Endothelial cell of umbilical vein (primary cell): ENCODE measurements around the gene MSI1. TPM values are rescaled to one million over a fixed set of nuclear protein-coding genes. Genes with fewer than 3 reads are reported as not detected.

Experiments used
- BruUV-seq: library from RNA; stranded (reverse); fragments of 400-500 nt; replicated peaks from 2 replicates; lab custom pipeline; 2021; lab: Mats Ljungman, UMichigan
- CTCF ChIA-PET: fragments of 300-600, 350-600 bp; sonication (Branson Sonifier 250); formaldehyde crosslinking; loops from one replicate; lab custom pipeline; 2021; ENCODE audit warnings: antibody characterized with exemption, inconsistent platforms; lab: Charles Lee
- POLR2A ChIA-PET: fragments of 300-600, 350-600 bp; sonication (Branson Sonifier 250); formaldehyde crosslinking; loops from one replicate; lab custom pipeline; 2021; ENCODE audit warnings: antibody characterized with exemption, inconsistent platforms; lab: Charles Lee
- DNase-seq: peaks from one replicate; pipeline ENCODE4 v3.0.0-alpha.2; 2011; ENCODE audit warnings: low read depth, low spot score
- FAIRE-seq: peaks from 2 replicates; lab custom pipeline; 2011; peaks lifted over from hg19 to GRCh38; lab: Jason Lieb, UNC
- H2AFZ ChIP-seq: 2 replicates; pipeline ENCODE4 v1.6.0; 2012; ENCODE audit warnings: low read depth, low read length, control low read depth, inconsistent platforms
- H3K27ac ChIP-seq: 2 replicates; pipeline ENCODE4 v1.5.1; 2011; ENCODE audit warnings: low read depth, mild to moderate bottlenecking, control low read depth, low read length, moderate library complexity; ENCODE audit not compliant: insufficient read depth
- H3K27me3 ChIP-seq, 2 experiments: 2 replicates each; pipeline versions ENCODE4 v1.6.0 to v1.6.1; 2011; ENCODE audit warnings: low read length in 2 of 2, mixed read lengths in 1 of 2; ENCODE audit not compliant: control insufficient read depth in 2 of 2, insufficient read depth in 2 of 2
- H3K36me3 ChIP-seq, 2 experiments: 2 replicates in 1 of 2; 3 replicates in 1 of 2; pipeline ENCODE4 v1.5.1; 2011; ENCODE audit warnings: low read length in 2 of 2, mild to moderate bottlenecking in 1 of 2, moderate library complexity in 1 of 2; ENCODE audit not compliant: control insufficient read depth in 2 of 2, insufficient read depth in 2 of 2; ENCODE audit errors: extremely low read depth in 1 of 2
- H3K4me1 ChIP-seq: 3 replicates; pipeline ENCODE4 v1.5.1; 2011; ENCODE audit warnings: mild to moderate bottlenecking, low read length; ENCODE audit not compliant: control insufficient read depth, insufficient read depth; ENCODE audit errors: extremely low read depth
- H3K4me2 ChIP-seq: 2 replicates; pipeline ENCODE4 v1.6.1; 2011; ENCODE audit warnings: low read length, control low read depth, mixed read lengths; ENCODE audit not compliant: insufficient read depth
- H3K4me3 ChIP-seq, 3 experiments: fragments of 200-600 bp in 1 of 3; sonication (generic), shearing (Covaris generic) in 1 of 3; replicated peaks in 1 of 3; 2 replicates each; pipeline ENCODE4 v1.5.1; 2011 to 2016; ENCODE audit warnings: control low read depth in 3 of 3, low read length in 3 of 3, mild to moderate bottlenecking in 2 of 3, inconsistent platforms in 1 of 3, low read depth in 1 of 3, moderate library complexity in 1 of 3; ENCODE audit not compliant: insufficient read depth in 1 of 3
- H3K79me2 ChIP-seq: 2 replicates; pipeline ENCODE4 v1.6.0; 2012; ENCODE audit warnings: low read length, inconsistent platforms; ENCODE audit not compliant: control insufficient read depth, insufficient read depth
- H3K9ac ChIP-seq: replicated peaks from 2 replicates; pipeline ENCODE3; 2011; ENCODE audit warnings: low read length, control low read depth; ENCODE audit not compliant: insufficient read depth; ENCODE audit errors: extremely low read depth
- H3K9me1 ChIP-seq: replicated peaks from 3 replicates; pipeline ENCODE4 v1.6.0; 2011; ENCODE audit warnings: mild to moderate bottlenecking, low read length; ENCODE audit not compliant: control insufficient read depth, insufficient read depth; ENCODE audit errors: extremely low read depth
- H3K9me3 ChIP-seq: replicated peaks from 2 replicates; pipeline ENCODE4 v1.5.1; 2012; ENCODE audit warnings: low read length, inconsistent platforms; ENCODE audit not compliant: control insufficient read depth, insufficient read depth
- H4K20me1 ChIP-seq: replicated peaks from 2 replicates; pipeline ENCODE3; 2011; ENCODE audit warnings: mild to moderate bottlenecking, low read length; ENCODE audit not compliant: control insufficient read depth, insufficient read depth; ENCODE audit errors: extremely low read depth
- CTCF ChIP-seq, 2 donors: IDR thresholded peaks; 1 replicate in 1 of 2; 2 replicates in 1 of 2; pipeline ENCODE4 v1.5.1; 2011; ENCODE audit warnings: low read length in 2 of 2, mild to moderate bottlenecking in 2 of 2, moderate library complexity in 2 of 2, control low read depth in 1 of 2, inconsistent platforms in 1 of 2, low read depth in 1 of 2; ENCODE audit not compliant: insufficient read depth in 1 of 2; ENCODE audit errors: extremely low read depth in 1 of 2
- EZH2 ChIP-seq: IDR thresholded peaks from 2 replicates; pipeline ENCODE4 v1.6.1; 2012; ENCODE audit warnings: borderline replicate concordance, low read depth, mild to moderate bottlenecking, moderate library complexity, low read length, inconsistent platforms; ENCODE audit not compliant: severe bottlenecking
- FOS ChIP-seq: IDR thresholded peaks from 2 replicates; pipeline ENCODE4 v1.6.1; 2011; ENCODE audit warnings: mild to moderate bottlenecking, low read length, moderate library complexity, borderline replicate concordance; ENCODE audit not compliant: insufficient read depth
- GATA2 ChIP-seq: IDR thresholded peaks from 2 replicates; pipeline ENCODE4 v1.7.0; 2011; ENCODE audit warnings: low read depth, mild to moderate bottlenecking, moderate library complexity, mixed read lengths, low read length; ENCODE audit not compliant: insufficient read length, insufficient read depth
- JUN ChIP-seq: IDR thresholded peaks from 2 replicates; pipeline ENCODE4 v1.6.1; 2011; ENCODE audit warnings: borderline replicate concordance, low read depth; ENCODE audit not compliant: insufficient read length, insufficient read depth
- MYC ChIP-seq: IDR thresholded peaks from one replicate; pipeline ENCODE4 v1.6.1; 2011; ENCODE audit warnings: mild to moderate bottlenecking, low read depth, low read length
- POLR2A ChIP-seq: IDR thresholded peaks from 2 replicates; pipeline ENCODE4 v1.6.1; 2012; ENCODE audit warnings: low read depth, mild to moderate bottlenecking, control low read depth, low read length
- POLR2AphosphoS5 ChIP-seq: IDR thresholded peaks from 2 replicates; pipeline ENCODE4 v1.6.1; 2012; ENCODE audit warnings: low read depth, mild to moderate bottlenecking, control low read depth, low read length, moderate library complexity; ENCODE audit not compliant: insufficient read depth
- dilution Hi-C: fragments of 300-500 bp; cut with MboI; formaldehyde crosslinking; loops from one replicate; pipeline ENCODE4 v1.15.0; 2019; ENCODE audit warnings: low sequenced_read_pairs; ENCODE audit not compliant: extremely low pct_ligation_motif_present
- intact Hi-C: fragments of 100-400 bp; cut with micrococcal nuclease; formaldehyde crosslinking; loops from one replicate; pipeline ENCODE4 v1.10.0; 2022
- polyA plus RNA-seq, 4 experiments: library from polyadenylated mRNA; depleted of rRNA in 3 of 4; stranded (reverse) in 3 of 4; unstranded in 1 of 4; fragments of >200 nt; gene quantifications; 2 replicates each; pipeline versions ENCODE4 v1.2.1 to v1.2.3, GENCODE V29; 2011 to 2012; ENCODE audit warnings: missing spikeins in 1 of 4
- total RNA-seq: library from RNA; stranded (reverse); gene quantifications from 2 replicates; pipeline ENCODE4 v1.2.3, GENCODE V29; 2021
- TF ChIP-seq, protein P1 (sequence below): IDR thresholded peaks from 2 replicates; pipeline ENCODE4 v1.6.1; 2011; ENCODE audit not compliant: insufficient read depth, insufficient read length

Gene MSI1
- total and polyA plus RNA-seq, 2 donors (not counting 3 experiments of a cell fraction or from before 2014, with no cell fraction given) = 0.01 TPM; not detected in 1

DNA sequence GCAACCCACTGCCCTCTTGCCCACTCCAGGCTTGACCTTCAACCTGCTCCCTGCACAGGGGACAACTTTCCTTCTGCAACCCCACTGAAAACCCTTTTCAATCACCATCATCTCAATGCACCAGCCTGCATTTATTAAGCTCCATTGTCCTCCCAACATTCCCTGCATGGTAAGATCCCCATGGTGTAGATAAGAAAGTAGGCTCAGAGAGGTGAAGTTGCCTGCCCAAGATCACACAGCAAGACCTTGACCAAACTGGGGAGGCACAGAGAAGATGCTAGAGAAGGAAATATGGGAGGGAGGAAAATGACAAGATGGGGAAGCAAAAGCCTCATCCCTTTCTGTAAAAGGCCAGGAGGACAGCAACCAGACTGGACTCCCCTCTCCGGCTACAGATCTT lies 9.8 kb downstream of the MSI1 start:
- Histone ChIP-seq H2AFZ (no peak overlapping the region), H3K4me3 (no peak overlapping the region), H3K4me1 (no peaks in the 10 kb centered on the region), H3K27me3 (peaks cover 0 to 2% of the 10 kb centered on the region in 2 experiments), H3K4me2 (no peak overlapping the region), H3K9me1 (no peaks in the 10 kb centered on the region), H3K36me3 (no peaks in the 10 kb centered on the region), H4K20me1 (no peaks in the 10 kb centered on the region), H3K27ac (no peak overlapping the region), H3K9me3 (no peaks in the 10 kb centered on the region), H3K9ac (no peak overlapping the region), H3K79me2 (no peaks in the 10 kb centered on the region)
- no peak for FAIRE-seq
- no TSS peak for BruUV-seq
- dilution Hi-C loops (no loop called here), intact Hi-C loops (no loop called here)
- ChIA-PET CTCF (no interaction called here), POLR2A (no interaction called here)
- TF ChIP-seq POLR2A (no peak), JUN (no peak), CTCF (IDR thresholded peaks at IDR 0.05; ENCODE audit: extremely low read depth in 1 of 2, insufficient read depth in 1 of 2, low read depth in 1 of 2, low read length in 2 of 2) (no peak), MYC (no peak), EZH2 (no peak), GATA2 (no peak), POLR2AphosphoS5 (no peak), FOS (no peak)
- TF ChIP-seq, protein P1, sequence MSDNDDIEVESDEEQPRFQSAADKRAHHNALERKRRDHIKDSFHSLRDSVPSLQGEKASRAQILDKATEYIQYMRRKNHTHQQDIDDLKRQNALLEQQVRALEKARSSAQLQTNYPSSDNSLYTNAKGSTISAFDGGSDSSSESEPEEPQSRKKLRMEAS = no peak
- no peak for DNase-seq
